NOMO-1 treated with DMSO at 0.1 percent for 48 hours (cell line): Measurements from ENCODE around the gene SLU7.
"Not testable (repeated sequence)": the region's sequence is repeated elsewhere in the genome, so short reads cannot be mapped to it uniquely, and the experiment has no call there.

Experiments used
- DNase-seq: peaks from one replicate; lab custom pipeline; 2025; ENCODE audit not compliant: unreplicated experiment; lab: John Stamatoyannopoulos, UW

SLU7 gene

DNA sequence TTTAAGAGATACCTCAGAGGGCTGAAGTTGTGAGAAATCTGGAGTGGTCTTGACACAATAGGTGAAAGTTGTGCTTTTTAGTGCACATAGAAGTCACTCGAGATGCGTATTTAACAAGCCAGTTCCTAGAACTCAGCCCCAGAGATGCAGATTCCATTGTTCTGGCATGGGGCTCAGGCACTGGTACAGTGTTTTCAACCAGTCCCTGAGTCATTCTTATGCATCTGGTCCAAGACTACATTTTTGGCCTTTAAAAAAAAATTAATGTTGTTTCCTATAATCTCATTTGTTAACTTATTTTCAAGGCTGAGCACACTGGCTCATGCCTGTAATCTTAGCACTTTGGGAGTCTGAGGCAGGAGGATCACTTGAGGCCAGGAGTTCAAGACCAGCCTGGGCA, 32.4 kb upstream of the SLU7 start:
- DNase-seq = no peak

DNA sequence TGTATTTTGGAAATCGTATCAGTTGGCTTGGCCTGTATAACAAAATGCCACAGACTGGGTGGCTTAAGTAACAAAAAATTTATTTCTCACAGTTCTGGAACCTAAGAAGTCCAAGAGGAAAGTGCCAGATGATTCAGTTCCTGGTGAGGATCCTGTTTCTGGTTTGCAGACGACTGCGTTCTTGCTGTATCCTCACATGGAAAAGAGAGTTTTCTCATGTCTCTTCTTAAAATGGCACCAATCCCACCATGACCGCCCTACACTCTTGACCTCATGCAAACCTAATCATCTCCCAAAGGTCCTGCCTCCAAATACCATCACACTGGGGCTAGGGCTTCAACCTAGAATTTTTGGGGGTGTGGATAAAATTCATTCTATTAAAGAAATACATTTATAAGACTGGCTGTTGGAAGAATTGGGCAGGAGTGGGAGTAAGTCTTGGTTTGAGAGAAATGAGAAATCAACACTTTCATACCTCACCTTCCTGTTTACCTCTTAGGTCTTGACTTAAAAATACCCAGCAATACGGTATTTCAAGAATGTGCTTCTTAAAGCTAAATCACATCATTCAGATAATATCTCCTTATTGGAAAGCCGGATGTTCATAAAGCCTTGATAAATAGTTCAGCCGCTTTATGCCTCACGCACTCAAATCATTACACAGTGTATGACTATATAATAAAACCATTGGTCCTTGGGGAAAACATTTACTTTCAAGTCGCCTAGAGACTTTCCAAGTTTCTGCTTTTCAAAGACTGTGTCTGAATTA, 31.5 kb upstream of the SLU7 start:
- DNase-seq = no peak

- no peak for DNase-seq
Measured at GRCh38 chr5:160449458-160449857, 30.6 kb upstream of the SLU7 start.

DNA sequence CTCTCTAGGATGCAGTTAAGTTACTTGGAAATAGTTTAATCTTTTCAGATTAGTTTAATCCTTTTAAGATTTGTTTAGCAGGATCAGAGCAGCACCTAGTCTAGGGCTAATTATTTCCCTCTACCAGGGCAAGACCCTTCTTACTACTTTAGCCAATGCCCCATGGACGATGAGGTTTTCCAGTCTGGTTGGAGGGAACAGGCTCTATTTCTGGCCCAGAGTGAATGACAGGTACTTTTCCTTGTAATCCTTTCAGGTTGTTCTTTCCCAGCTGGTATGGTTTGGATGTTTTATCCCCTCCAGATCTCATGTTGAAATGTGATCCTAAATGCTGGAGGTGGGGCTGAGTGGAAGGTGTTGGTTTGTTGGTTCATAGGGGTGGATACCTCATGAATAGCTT, 30.0 kb upstream of the SLU7 start:
- DNase-seq = no peak

- DNase-seq = no peak
Measured at GRCh38 chr5:160445751-160446150, 26.9 kb upstream of the SLU7 start.

GRCh38 chr5:160445132-160445531, 26.3 kb upstream of the SLU7 start:
- DNase-seq = no peak

GRCh38 chr5:160444407-160444806, 25.5 kb upstream of the SLU7 start:
- no peak for DNase-seq

DNA sequence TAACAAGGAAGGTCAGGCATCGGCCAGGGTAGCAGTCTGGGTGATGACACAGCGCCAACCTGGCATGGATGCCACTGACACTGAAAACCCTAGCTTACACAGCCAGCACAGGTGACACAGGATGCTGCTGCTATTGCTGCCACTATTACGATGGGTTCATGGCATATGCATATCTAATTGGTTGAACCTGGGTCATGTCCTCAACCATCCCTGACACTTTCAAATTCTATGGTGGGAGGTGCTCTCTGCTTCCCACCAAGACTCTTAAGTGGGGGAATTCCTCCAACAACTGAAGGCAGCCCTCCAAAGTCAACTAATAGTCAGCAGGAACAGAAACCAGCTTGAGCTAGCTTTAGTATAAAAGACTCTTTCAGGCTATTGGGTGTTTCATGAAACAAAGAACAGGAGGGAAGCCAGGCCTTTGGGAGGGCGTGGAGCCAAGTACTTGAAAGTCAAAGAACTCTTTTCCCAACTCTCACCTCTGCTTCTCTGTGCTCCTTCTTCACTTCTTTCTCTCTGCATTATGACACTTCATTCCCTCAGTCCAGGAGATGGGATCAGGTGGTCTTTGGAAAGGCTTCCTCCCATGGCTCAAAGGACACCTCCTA, 24.0 kb upstream of the SLU7 start:
- DNase-seq = no peak

DNA sequence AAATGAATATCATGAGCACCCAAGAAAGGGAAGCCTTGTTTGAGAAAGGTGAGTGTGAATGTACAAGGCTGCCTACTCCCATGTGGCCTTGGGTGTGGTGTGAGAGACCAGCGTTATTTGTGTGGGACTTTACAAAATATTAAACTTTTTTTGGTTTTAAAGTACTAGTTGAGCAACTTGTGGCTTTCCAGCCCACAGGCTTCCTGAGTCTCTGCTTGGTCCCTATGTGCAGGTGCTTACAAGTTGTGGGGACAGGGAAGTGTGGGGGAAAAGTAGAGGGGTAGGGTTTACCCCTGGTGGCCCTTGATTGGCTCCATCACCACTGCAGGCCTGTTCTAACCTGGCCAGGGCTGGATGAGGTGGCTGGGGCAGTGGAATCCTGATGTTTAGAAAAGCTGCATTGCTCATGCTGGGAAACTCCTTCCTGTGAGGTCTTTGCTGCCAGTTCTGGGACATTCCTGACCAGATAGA, 22.5 kb upstream of the SLU7 start:
- no peak for DNase-seq

DNA sequence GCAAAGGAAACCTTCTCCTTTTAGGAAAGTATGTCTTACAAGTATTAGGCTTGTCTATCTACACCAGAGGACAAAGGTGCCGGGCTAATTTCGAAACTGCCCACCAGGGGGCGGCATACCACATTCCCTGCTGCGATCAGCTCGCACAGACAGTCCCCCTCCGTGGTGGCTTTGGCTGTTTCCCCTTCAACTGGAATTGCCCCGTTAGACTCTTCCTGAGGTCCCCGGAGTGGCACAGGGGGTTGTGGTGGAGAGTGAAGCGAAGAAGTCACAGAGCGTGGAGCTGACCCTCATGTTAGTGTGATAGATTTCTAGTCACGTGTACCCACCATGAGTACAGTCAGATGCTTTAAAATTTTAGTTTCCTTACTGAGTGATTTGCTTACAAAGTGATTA, 20.3 kb upstream of the SLU7 start:
- DNase-seq = peak; percentile 66

GRCh38 chr5:160438316-160439204, 19.7 kb upstream of the SLU7 start:
- peak; percentile 67 for DNase-seq

- no peak for DNase-seq
Measured at GRCh38 chr5:160437271-160437670, 18.4 kb upstream of the SLU7 start.

DNA sequence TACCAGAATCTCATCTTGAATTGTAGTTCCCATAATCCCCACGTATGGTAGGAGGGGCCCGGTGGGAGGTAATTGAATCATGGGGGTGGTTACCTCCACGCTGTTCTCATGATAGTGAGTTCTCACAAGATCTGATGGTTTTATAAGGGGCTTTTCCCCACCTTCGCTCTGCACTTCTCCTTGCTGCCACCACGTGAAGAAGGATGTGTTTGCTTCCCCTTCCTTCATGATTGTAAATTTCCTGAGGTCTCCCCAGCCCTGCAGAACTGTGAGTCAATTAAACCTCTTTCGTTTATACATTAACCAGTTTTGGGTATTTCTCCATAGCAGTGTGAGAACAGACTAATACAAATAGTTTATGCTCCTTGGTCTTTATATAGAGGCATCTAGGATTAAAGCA, 17.8 kb upstream of the SLU7 start:
- not testable (repeated sequence) for DNase-seq

DNA sequence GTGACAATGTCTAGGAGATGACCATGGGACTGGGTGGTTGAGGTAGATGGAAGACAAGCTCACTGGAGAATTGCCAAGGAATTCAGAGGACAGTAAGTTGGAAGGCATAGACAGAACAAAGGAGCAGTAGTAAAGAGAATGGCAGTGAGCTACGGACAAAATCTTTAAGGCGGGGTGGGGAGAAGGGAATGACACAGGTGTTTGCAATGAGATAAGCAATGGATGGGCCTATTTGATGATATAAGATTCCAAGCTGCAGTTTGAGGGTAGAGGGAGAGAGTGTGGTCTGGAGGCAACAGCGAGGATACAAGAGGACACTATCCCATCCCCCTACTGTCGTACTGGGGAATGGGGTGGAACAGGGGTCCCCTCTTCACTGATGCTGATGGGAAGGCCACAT, 17.1 kb upstream of the SLU7 start:
- DNase-seq = no peak

- no peak for DNase-seq
Measured at GRCh38 chr5:160435532-160435931, 16.7 kb upstream of the SLU7 start.

DNA sequence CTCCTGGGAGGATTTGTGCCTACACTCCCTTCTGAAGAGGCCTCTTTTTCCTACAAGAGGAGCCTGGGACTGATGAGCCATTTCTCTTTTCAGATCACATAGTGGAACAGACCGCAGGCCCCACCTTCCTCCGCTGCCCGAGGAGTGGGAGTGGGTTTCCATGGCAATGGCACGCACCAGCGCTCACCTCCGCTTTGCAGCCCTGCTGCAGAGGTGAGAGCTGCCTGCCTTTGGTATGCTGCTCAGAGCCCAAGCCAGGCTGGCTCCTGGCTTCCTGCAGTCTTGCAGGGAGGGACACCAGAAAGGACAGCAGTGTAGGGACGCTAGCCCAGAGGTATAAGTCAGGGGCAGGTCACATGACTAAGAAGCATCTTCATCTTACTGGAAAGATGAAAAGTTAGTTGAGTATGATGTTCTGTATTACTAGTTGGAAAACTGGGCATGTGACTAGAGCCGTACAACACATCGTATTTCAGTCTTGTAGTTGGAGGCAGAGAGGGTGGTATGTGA, 15.2 kb upstream of the SLU7 start:
- no peak for DNase-seq

GRCh38 chr5:160432787-160433186, 13.9 kb upstream of the SLU7 start:
- no peak for DNase-seq

DNA sequence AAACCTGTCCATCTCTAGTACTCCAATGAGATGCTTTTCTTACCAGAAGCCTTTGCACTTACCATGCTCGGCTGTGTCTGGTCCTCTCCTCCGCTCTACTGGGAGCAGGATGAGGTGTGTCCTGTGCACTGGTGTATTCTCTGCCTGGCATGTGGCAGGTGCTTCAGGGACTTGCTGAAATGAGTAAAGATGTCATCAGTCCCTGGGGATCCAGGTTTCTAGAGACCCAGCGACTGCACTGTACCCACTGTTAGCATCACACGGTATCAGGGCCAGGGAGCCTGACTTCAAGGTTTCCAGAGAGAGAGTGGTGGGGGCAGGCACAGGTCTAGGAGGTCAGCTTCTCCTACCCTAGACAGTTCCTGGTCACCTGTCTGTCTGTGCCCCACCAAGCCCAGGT, 13.3 kb upstream of the SLU7 start:
- no peak for DNase-seq

DNA sequence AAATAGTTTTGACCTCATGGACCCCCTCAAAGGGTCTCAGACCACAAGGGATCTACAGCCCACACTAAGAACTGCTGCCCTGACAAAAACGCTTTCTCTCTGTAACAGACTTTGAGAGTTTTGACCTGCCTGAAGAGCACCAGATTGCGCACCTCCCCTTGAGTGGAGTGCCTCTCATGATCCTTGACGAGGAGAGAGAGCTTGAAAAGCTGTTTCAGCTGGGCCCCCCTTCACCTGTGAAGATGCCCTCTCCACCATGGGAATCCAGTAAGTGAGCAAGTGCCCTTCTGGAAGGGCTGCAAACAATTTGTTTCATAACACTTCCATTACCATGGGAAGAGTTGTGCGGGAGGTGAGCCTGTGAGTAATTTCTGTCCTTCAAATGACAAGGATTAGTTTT, 8.7 kb upstream of the SLU7 start:
- DNase-seq = no peak

- no peak for DNase-seq
Measured at GRCh38 chr5:160423099-160423498, 4.2 kb upstream of the SLU7 start.

GRCh38 chr5:160421625-160422258, 2.9 kb upstream of the SLU7 start, which contains the start of gene PTTG1:
TSS of gene PTTG1 (plus strand) at chr5:160421855. CDS start at chr5:160422313, 458 bp downstream.
- DNase-seq = peak; percentile 89
